Fibroblast of lung (primary cell): ENCODE results near the gene SOAT1. TPM values are rescaled to one million over a fixed set of nuclear protein-coding genes. Genes with fewer than 3 reads are reported as not detected.
"Not testable (repeated sequence)": the region's sequence is repeated elsewhere in the genome, so short reads cannot be mapped to it uniquely, and the experiment has no call there.

Experiments
- DNase-seq, 2 donors: peaks; one replicate each; pipeline versions ENCODE4 v3.0.0 to v3.0.0-alpha.2; 2010; ENCODE audit warnings: low read depth in 2 of 2
- H2AFZ ChIP-seq: 2 replicates; pipeline ENCODE4 v1.5.1; 2012; ENCODE audit warnings: low read length, control low read depth, inconsistent platforms
- H3K27ac ChIP-seq: 2 replicates; pipeline ENCODE4 v1.5.1; 2011; ENCODE audit warnings: low read length, control low read depth; ENCODE audit not compliant: insufficient read depth
- H3K27me3 ChIP-seq: 2 replicates; pipeline ENCODE4 v1.5.1; 2011; ENCODE audit warnings: mild to moderate bottlenecking, low read length; ENCODE audit not compliant: control insufficient read depth, insufficient read depth
- H3K36me3 ChIP-seq: 2 replicates; pipeline ENCODE4 v1.5.1; 2011; ENCODE audit warnings: low read length; ENCODE audit not compliant: control insufficient read depth, insufficient read depth
- H3K4me1 ChIP-seq: 2 replicates; pipeline ENCODE4 v1.5.1; 2011; ENCODE audit warnings: low read length; ENCODE audit not compliant: control insufficient read depth, insufficient read depth; ENCODE audit errors: extremely low read depth
- H3K4me2 ChIP-seq: 2 replicates; pipeline ENCODE4 v1.5.1; 2011; ENCODE audit warnings: low read length, control low read depth; ENCODE audit not compliant: insufficient read depth; ENCODE audit errors: extremely low read depth
- H3K4me3 ChIP-seq, 4 experiments: fragments of 200-600 bp in 1 of 4; sonication (generic) in 1 of 4; replicated peaks in 1 of 4; 2 replicates each; pipeline ENCODE4 v1.5.1; 2011 to 2016; ENCODE audit warnings: low read length in 4 of 4, low read depth in 3 of 4, mild to moderate bottlenecking in 3 of 4, control low read depth in 2 of 4, inconsistent platforms in 1 of 4, mixed read lengths in 1 of 4; ENCODE audit not compliant: insufficient read depth in 1 of 4; ENCODE audit errors: control extremely low read depth in 1 of 4
- H3K79me2 ChIP-seq: 2 replicates; pipeline ENCODE4 v1.5.1; 2012; ENCODE audit warnings: mild to moderate bottlenecking, low read length, inconsistent platforms; ENCODE audit not compliant: control insufficient read depth, insufficient read depth
- H3K9ac ChIP-seq: 2 replicates; pipeline ENCODE4 v1.5.1; 2011; ENCODE audit warnings: mild to moderate bottlenecking, low read length, control low read depth; ENCODE audit not compliant: insufficient read depth
- H3K9me3 ChIP-seq: 2 replicates; pipeline ENCODE4 v1.5.1; 2012; ENCODE audit warnings: low read depth, low read length; ENCODE audit not compliant: control insufficient read depth, insufficient read depth
- H4K20me1 ChIP-seq: 2 replicates; pipeline ENCODE4 v1.5.1; 2011; ENCODE audit warnings: low read length; ENCODE audit not compliant: control insufficient read depth, insufficient read depth; ENCODE audit errors: extremely low read depth
- EZH2 ChIP-seq: IDR thresholded peaks from 2 replicates; pipeline ENCODE4 v1.5.1; 2012; ENCODE audit warnings: low read length, control low read depth, mild to moderate bottlenecking; ENCODE audit errors: missing control alignments
- polyA plus RNA-seq, 2 donors: library from polyadenylated mRNA; depleted of rRNA in 1 of 2; stranded (reverse) in 1 of 2; unstranded in 1 of 2; fragments of >200 nt; gene quantifications; 2 replicates each; pipeline ENCODE4 v1.2.1, GENCODE V29; 2011 to 2012; ENCODE audit warnings: missing spikeins in 1 of 2
- total RNA-seq: library from RNA; depleted of rRNA; stranded (reverse); fragments of >200 nt; gene quantifications from 2 replicates; pipeline ENCODE4 v1.2.1, GENCODE V29; 2014
- TF ChIP-seq, protein P1 (sequence below), 2 donors: IDR thresholded peaks in 1 of 2; conservative IDR thresholded peaks in 1 of 2; 1 replicate in 1 of 2; 2 replicates in 1 of 2; pipeline ENCODE4 v1.5.1; 2011 to 2012; ENCODE audit warnings: low read length in 2 of 2, control low read depth in 1 of 2, inconsistent platforms in 1 of 2, low read depth in 1 of 2, mild to moderate bottlenecking in 1 of 2

The SOAT1 gene
- total and polyA plus RNA-seq, 2 donors (not counting 1 experiment from before 2014, with no cell fraction given) = 50.5 to 64.1 TPM

DNA sequence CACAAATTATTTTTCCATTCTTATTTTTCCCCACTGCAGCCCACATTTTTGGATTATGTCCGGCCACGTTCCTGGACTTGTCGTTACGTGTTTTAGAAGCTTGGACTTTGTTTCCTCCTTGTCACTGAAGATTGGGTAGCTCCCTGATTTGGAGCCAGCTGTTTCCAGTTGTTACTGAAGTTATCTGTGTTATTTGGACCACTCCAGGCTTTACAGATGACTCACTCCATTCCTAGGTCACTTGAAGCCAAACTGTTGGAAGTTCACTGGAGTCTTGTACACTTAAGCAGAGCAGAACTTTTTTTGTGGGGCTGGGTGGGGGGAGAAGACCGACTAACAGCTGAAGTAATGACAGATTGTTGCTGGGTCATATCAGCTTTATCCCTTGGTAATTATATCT, 59.9 kb downstream of the SOAT1 start:
- H3K4me3 ChIP-seq = no peak overlapping the region

DNA sequence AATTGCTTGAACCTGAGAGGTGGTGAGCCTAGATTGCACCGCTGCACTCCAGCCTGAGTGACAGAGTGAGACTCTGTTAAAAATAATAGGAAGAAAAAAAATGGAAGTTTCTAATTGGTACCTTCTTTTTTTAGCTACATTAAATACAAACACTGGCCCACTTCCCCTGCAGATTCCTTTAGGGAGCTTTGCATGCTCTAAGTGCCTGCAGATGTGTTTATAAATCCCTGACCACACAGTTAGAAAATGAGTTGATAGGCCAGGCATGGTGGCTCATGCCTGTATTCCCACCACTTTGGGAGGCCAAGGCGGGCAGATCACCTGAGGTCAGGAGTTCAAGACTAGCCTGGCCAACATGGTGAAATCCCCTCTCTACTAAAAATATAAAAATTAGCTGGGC, 68.0 kb downstream of the SOAT1 start:
- H3K9me3 ChIP-seq, H2AFZ ChIP-seq, H3K4me2 ChIP-seq, H3K4me3 ChIP-seq, H3K27me3 ChIP-seq, H3K9ac ChIP-seq, H3K27ac ChIP-seq, H3K79me2 ChIP-seq, H3K4me1 ChIP-seq, H4K20me1 ChIP-seq, H3K36me3 ChIP-seq: not testable (repeated sequence)
- peak; percentile 12 to 31 for DNase-seq

More for the DNA sequence above, 59.9 kb downstream of the SOAT1 start:
- Histone ChIP-seq H4K20me1 (no peaks in the 10 kb centered on the region), H3K27ac (peak overlapping the region; percentile 34), H2AFZ (no peak overlapping the region), H3K79me2 (no peaks in the 10 kb centered on the region), H3K9me3 (no peaks in the 10 kb centered on the region), H3K9ac (no peak overlapping the region), H3K36me3 (peaks cover 1% of the 10 kb centered on the region), H3K27me3 (no peaks in the 10 kb centered on the region), H3K4me1 (no peaks in the 10 kb centered on the region), H3K4me2 (peak overlapping the region; percentile 39)
- DNase-seq = peak; percentile 71 to 88
- TF ChIP-seq EZH2 = no peak
- TF ChIP-seq, protein P1, sequence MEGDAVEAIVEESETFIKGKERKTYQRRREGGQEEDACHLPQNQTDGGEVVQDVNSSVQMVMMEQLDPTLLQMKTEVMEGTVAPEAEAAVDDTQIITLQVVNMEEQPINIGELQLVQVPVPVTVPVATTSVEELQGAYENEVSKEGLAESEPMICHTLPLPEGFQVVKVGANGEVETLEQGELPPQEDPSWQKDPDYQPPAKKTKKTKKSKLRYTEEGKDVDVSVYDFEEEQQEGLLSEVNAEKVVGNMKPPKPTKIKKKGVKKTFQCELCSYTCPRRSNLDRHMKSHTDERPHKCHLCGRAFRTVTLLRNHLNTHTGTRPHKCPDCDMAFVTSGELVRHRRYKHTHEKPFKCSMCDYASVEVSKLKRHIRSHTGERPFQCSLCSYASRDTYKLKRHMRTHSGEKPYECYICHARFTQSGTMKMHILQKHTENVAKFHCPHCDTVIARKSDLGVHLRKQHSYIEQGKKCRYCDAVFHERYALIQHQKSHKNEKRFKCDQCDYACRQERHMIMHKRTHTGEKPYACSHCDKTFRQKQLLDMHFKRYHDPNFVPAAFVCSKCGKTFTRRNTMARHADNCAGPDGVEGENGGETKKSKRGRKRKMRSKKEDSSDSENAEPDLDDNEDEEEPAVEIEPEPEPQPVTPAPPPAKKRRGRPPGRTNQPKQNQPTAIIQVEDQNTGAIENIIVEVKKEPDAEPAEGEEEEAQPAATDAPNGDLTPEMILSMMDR (conservative IDR thresholded peaks at IDR 0.05 in 1 of 2, IDR thresholded peaks at IDR 0.05 in 1 of 2; ENCODE audit: low read depth in 1 of 2, low read length in 2 of 2) = no peak

DNA sequence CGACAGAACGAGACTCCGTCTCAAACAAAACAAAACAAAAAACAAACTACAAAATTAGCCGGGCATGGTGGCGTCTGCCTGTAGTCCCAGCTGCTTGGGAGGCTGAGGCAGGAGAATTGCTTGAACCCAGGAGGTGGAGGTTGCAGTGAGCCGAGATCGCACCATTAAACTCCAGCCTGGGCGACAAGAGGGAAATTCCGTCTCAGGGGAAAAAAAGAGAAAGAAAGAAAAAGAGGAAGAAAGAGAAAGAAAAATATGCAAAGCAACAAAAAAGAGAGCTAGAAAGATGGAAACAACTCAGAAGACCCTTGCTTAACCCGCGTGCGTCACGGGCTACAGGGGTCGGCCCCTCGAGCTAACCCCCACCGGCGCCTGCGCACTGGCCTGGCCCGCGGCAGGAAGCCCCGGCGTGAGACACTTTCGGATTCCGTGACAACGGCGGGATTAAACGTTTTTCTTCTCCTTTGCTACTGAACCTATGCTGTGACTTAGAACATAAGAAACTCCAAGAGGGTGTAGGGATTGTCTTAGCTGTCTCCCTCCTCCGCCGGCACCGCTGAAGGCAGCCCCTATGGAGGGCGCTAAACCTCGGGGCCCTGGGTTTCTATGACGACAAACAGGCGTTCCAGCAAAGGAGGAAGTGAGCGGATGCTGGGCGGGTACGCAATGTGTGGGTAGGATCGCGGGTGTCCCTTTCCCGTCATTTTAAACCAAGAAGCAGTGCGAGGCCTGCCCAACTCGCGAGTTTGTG, 71.9 kb downstream of the SOAT1 start, which contains the start of gene AXDND1:
TSS of gene AXDND1 (plus strand) at position 630 of the 751 bp plus-strand sequence. CDS start 539 bp downstream, outside the sequence.
- H4K20me1 ChIP-seq = no peaks in the 10 kb centered on the region
- no peaks in the 10 kb centered on the region for H3K79me2 ChIP-seq
- H3K4me3 ChIP-seq = peak within 1 kb of the TSS; percentile 29 to 75 (median 54)
- H3K27me3 ChIP-seq = no peaks in the 10 kb centered on the region
- H2AFZ ChIP-seq = peak within 1 kb of the TSS; percentile 90
- H3K9ac ChIP-seq = peak within 1 kb of the TSS; percentile 95
- peak within 1 kb of the TSS; percentile 69 for H3K4me2 ChIP-seq
- peak within 1 kb of the TSS; percentile 97 for H3K27ac ChIP-seq
- peak; percentile 84 to 90 for DNase-seq
- H3K9me3 ChIP-seq = no peaks in the 10 kb centered on the region
- TF ChIP-seq EZH2 = no peak
- TF ChIP-seq, protein P1 (conservative IDR thresholded peaks at IDR 0.05 in 1 of 2, IDR thresholded peaks at IDR 0.05 in 1 of 2; ENCODE audit: low read depth in 1 of 2, low read length in 2 of 2) = peak; percentile 15 to 36
- H3K4me1 ChIP-seq = no peaks in the 10 kb centered on the region
- no peaks in the 10 kb centered on the region for H3K36me3 ChIP-seq
